ENCODE data around the gene DNTTIP2. TPM values are rescaled to one million over a fixed set of nuclear protein-coding genes. Genes with fewer than 3 reads are reported as not detected.

Gene DNTTIP2
- polyA plus RNA-seq, 1 experiment: 31.6 TPM

- ChIA-PET POLR2A (interaction anchor here (0.6 to 1.8 kb wide), 2 partner anchors 267 to 305 kb away, joined by 3 to 8 read pairs; no protein-coding TSS in a partner anchor), CTCF (interaction anchor here (0.6 to 5.2 kb wide), 6 partner anchors 8 to 543 kb away, joined by 3 to 217 read pairs (median 4); partner anchors contain the start of gene ABCA4)
- Histone ChIP-seq H3K4me3 (ENCODE audit: low read depth, low read length) (peak overlapping the region; percentile 83), H3K9me3 (ENCODE audit: control insufficient read depth, insufficient read depth, low read length) (peaks cover 4% of the 10 kb centered on the region; the same call in 1 of the 2 replicates), H3K27ac (ENCODE audit: low read depth, low read length) (peak overlapping the region; percentile 89), H3K27me3 (ENCODE audit: control insufficient read depth, insufficient read depth, low read length) (no peaks in the 10 kb centered on the region)
- DNase-seq (ENCODE audit: low read depth, low spot score): peak; percentile 66
- no peak for TF ChIP-seq CTCF (IDR thresholded peaks at IDR 0.05; ENCODE audit: low read depth, low read length)
Observed at GRCh38 chr1:93846992-93847810, 31.8 kb downstream of the DNTTIP2 start.

GRCh38 chr1:93846206-93846991 is 32.6 kb downstream of the DNTTIP2 start:
- Histone ChIP-seq H3K27me3 (ENCODE audit: control insufficient read depth, insufficient read depth, low read length) (no peaks in the 10 kb centered on the region), H3K27ac (ENCODE audit: low read depth, low read length) (peak overlapping the region; percentile 98), H3K4me3 (ENCODE audit: low read depth, low read length) (peak overlapping the region; percentile 83), H3K9me3 (ENCODE audit: control insufficient read depth, insufficient read depth, low read length) (peaks cover 4% of the 10 kb centered on the region; the same call in 1 of the 2 replicates)
- POLR2A ChIA-PET: interaction anchor here (0.6 to 1.8 kb wide), 9 partner anchors 33 to 518 kb away, joined by 3 to 8 read pairs (median 3); no protein-coding TSS in a partner anchor
- peak; percentile 45 for TF ChIP-seq CTCF (IDR thresholded peaks at IDR 0.05; ENCODE audit: low read depth, low read length)
- DNase-seq (ENCODE audit: low read depth, low spot score): peak; percentile 49
- CTCF ChIA-PET: interaction anchor here (0.6 to 5.2 kb wide), 13 partner anchors 18 to 852 kb away, joined by 3 to 217 read pairs (median 4); no protein-coding TSS in a partner anchor

DNA sequence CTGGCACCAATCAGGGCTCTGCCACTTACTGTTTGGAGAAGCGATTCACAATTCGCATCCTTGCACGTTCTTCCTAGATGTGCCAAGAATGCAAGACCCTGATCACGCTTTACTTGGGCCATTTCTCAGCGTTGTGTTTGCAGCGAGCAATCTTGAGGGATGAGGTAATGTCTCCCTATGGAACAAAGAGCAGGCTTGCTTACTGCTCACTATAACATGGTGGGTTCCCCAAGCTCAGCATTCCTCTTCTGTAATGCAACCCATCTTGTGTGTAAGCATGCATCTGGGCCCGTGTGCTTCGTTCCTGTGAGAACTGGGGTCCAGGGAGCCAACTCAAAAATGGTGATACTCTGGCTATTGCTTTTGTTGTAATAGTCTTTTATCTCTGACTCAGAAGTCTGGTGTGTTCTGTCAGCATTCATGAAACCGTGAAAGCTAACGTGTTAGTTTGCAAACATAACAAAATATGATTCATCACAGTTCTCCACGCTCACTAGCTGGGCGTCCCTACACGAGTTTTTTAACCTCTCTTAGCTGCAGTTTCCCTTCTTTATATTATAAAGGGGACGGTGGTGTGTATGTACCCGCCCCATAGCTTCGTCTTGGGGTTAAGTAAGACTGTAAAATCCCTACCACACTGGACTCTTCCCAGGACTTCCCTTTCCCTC is 33.3 kb downstream of the DNTTIP2 start:
- Histone ChIP-seq H3K4me3 (ENCODE audit: low read depth, low read length) (peak overlapping the region; percentile 83), H3K27ac (ENCODE audit: low read depth, low read length) (peak overlapping the region; percentile 98), H3K9me3 (ENCODE audit: control insufficient read depth, insufficient read depth, low read length) (peaks cover 4% of the 10 kb centered on the region; the same call in 1 of the 2 replicates), H3K27me3 (ENCODE audit: control insufficient read depth, insufficient read depth, low read length) (no peaks in the 10 kb centered on the region)
- DNase-seq (ENCODE audit: low read depth, low spot score): peak; percentile 86
- CTCF ChIA-PET: interaction anchor here (0.6 to 5.2 kb wide), 14 partner anchors 18 to 851 kb away, joined by 3 to 217 read pairs (median 4); no protein-coding TSS in a partner anchor
- POLR2A ChIA-PET: interaction anchor here (0.6 to 1.8 kb wide), 8 partner anchors 34 to 517 kb away, joined by 3 to 8 read pairs (median 4); no protein-coding TSS in a partner anchor
- no peak for TF ChIP-seq CTCF (IDR thresholded peaks at IDR 0.05; ENCODE audit: low read depth, low read length)

GRCh38 chr1:93844262-93845045 is 34.6 kb downstream of the DNTTIP2 start:
- Histone ChIP-seq H3K27me3 (ENCODE audit: control insufficient read depth, insufficient read depth, low read length) (no peaks in the 10 kb centered on the region), H3K27ac (ENCODE audit: low read depth, low read length) (no peak overlapping the region), H3K9me3 (ENCODE audit: control insufficient read depth, insufficient read depth, low read length) (no peaks in the 10 kb centered on the region; the same call in 1 of the 2 replicates), H3K4me3 (ENCODE audit: low read depth, low read length) (no peak overlapping the region)
- peak; percentile 91 for TF ChIP-seq CTCF (IDR thresholded peaks at IDR 0.05; ENCODE audit: low read depth, low read length)
- CTCF ChIA-PET: interaction anchor here (0.6 to 5.2 kb wide), 41 partner anchors 11 to 540 kb away, joined by 3 to 217 read pairs (median 5); no protein-coding TSS in a partner anchor
- peak; percentile 62 for DNase-seq (ENCODE audit: low read depth, low spot score)
- POLR2A ChIA-PET: interaction anchor here (0.6 to 0.9 kb wide), 3 partner anchors 204 to 279 kb away, joined by 3 to 5 read pairs (median 3); no protein-coding TSS in a partner anchor
